IMR-90 (cell line): ENCODE measurements around the gene SCAANT1. TPM values are rescaled to one million over a fixed set of nuclear protein-coding genes. Genes with fewer than 3 reads are reported as not detected.

Experiments
- ATAC-seq: fragments of 200-7000 bp; cut with Tn5 transposase; 2 replicates; pipeline ENCODE4 v1.9.1; 2020; ENCODE audit warnings: low read depth, mild to moderate bottlenecking, moderate library complexity
- BruUV-seq: library from RNA; stranded (reverse); fragments of 400-500 nt; replicated peaks from 2 replicates; lab custom pipeline; 2021; lab: Mats Ljungman, UMichigan
- CTCF ChIA-PET: fragments of 300-600 bp; formaldehyde crosslinking; extraction: SDS; loops from one replicate; lab custom pipeline; 2021; ENCODE audit warnings: antibody characterized with exemption; lab: Yijun Ruan, JAX
- POLR2A ChIA-PET: fragments of 300-600 bp; sonication (Branson Sonifier 250); formaldehyde crosslinking; loops from one replicate; lab custom pipeline; 2022; ENCODE audit warnings: antibody characterized with exemption; ENCODE audit not compliant: unreplicated experiment; lab: Charles Lee
- DNase-seq: peaks from one replicate; pipeline ENCODE4 v3.0.0; 2013
- H2AFZ ChIP-seq: replicated peaks from 2 replicates; pipeline ENCODE3; 2013; ENCODE audit warnings: low read length, mild to moderate bottlenecking; ENCODE audit not compliant: poor library complexity
- H2AK5ac ChIP-seq: 2 replicates; pipeline ENCODE4 v1.6.1; 2013; ENCODE audit warnings: low read depth, low read length, inconsistent platforms
- H2AK9ac ChIP-seq: replicated peaks from 2 replicates; pipeline ENCODE3; 2013; ENCODE audit warnings: mild to moderate bottlenecking, low read depth, low read length, moderate library complexity; ENCODE audit not compliant: poor library complexity
- H2BK120ac ChIP-seq: 2 replicates; pipeline ENCODE4 v1.6.1; 2013; ENCODE audit warnings: low read depth, low read length, inconsistent platforms
- H2BK15ac ChIP-seq: 3 replicates; pipeline ENCODE4 v1.6.1; 2013; ENCODE audit warnings: low read depth, low read length, inconsistent platforms
- H2BK20ac ChIP-seq: 2 replicates; pipeline ENCODE4 v1.6.1; 2013; ENCODE audit warnings: low read depth, mild to moderate bottlenecking, inconsistent platforms, low read length, moderate library complexity
- H2BK5ac ChIP-seq: 2 replicates; pipeline ENCODE4 v1.6.1; 2013; ENCODE audit warnings: mild to moderate bottlenecking, low read depth, low read length, inconsistent platforms; ENCODE audit not compliant: poor library complexity, severe bottlenecking
- H3K14ac ChIP-seq: replicated peaks from 2 replicates; pipeline ENCODE4 v1.6.1; 2013; ENCODE audit warnings: low read depth, low read length, inconsistent platforms
- H3K18ac ChIP-seq: 2 replicates; pipeline ENCODE4 v1.6.1; 2013; ENCODE audit warnings: low read depth, low read length, control low read depth
- H3K23ac ChIP-seq: 2 replicates; pipeline ENCODE4 v1.6.1; 2013; ENCODE audit warnings: low read depth, low read length, inconsistent platforms
- H3K27ac ChIP-seq: 2 replicates; pipeline ENCODE4 v1.5.1; 2013; ENCODE audit warnings: mild to moderate bottlenecking, control low read depth, low read length; ENCODE audit not compliant: insufficient read depth
- H3K27me3 ChIP-seq: 2 replicates; pipeline ENCODE4 v1.6.1; 2013; ENCODE audit warnings: low read length; ENCODE audit not compliant: control insufficient read depth, insufficient read depth
- H3K36me3 ChIP-seq: 2 replicates; pipeline ENCODE4 v1.6.1; 2013; ENCODE audit warnings: low read length, mixed read lengths; ENCODE audit not compliant: control insufficient read depth, insufficient read depth
- H3K4ac ChIP-seq: 2 replicates; pipeline ENCODE4 v1.6.1; 2013; ENCODE audit warnings: low read depth, low read length, inconsistent platforms
- H3K4me1 ChIP-seq: 2 replicates; pipeline ENCODE4 v1.6.1; 2013; ENCODE audit warnings: low read length, mixed read lengths; ENCODE audit not compliant: control insufficient read depth, insufficient read depth
- H3K4me2 ChIP-seq: 2 replicates; pipeline ENCODE4 v1.6.1; 2013; ENCODE audit warnings: low read depth, mild to moderate bottlenecking, control low read depth, low read length, moderate library complexity
- H3K4me3 ChIP-seq: 2 replicates; pipeline ENCODE4 v1.5.1; 2013; ENCODE audit warnings: low read depth, mild to moderate bottlenecking, control low read depth, low read length, moderate library complexity; ENCODE audit not compliant: insufficient read depth
- H3K56ac ChIP-seq: 2 replicates; pipeline ENCODE4 v1.6.1; 2013; ENCODE audit warnings: low read length, inconsistent platforms; ENCODE audit not compliant: insufficient read depth; ENCODE audit errors: extremely low read depth
- H3K79me1 ChIP-seq, 2 experiments: 2 replicates each; pipeline ENCODE4 v1.6.1; 2013; ENCODE audit warnings: low read length in 2 of 2, inconsistent platforms in 1 of 2, low read depth in 1 of 2
- H3K9ac ChIP-seq: 2 replicates; pipeline ENCODE4 v1.6.1; 2013; ENCODE audit warnings: low read depth, low read length, control low read depth
- H3K9me1 ChIP-seq: 2 replicates; pipeline ENCODE4 v1.6.1; 2013; ENCODE audit warnings: low read length, inconsistent platforms; ENCODE audit not compliant: insufficient read depth
- H3K9me3 ChIP-seq: 2 replicates; pipeline ENCODE4 v1.6.1; 2013; ENCODE audit warnings: low read length; ENCODE audit not compliant: control insufficient read depth, insufficient read depth
- H4K20me1 ChIP-seq: 2 replicates; pipeline ENCODE4 v1.6.1; 2013; ENCODE audit warnings: low read length, inconsistent platforms; ENCODE audit not compliant: insufficient read depth
- H4K5ac ChIP-seq: 2 replicates; pipeline ENCODE4 v1.6.1; 2013; ENCODE audit warnings: mild to moderate bottlenecking, low read depth, low read length, control low read depth
- H4K8ac ChIP-seq, 2 experiments: 2 replicates each; pipeline ENCODE4 v1.6.1; 2013; ENCODE audit warnings: low read depth in 2 of 2, low read length in 2 of 2, control low read depth in 1 of 2, inconsistent platforms in 1 of 2
- H4K91ac ChIP-seq: 2 replicates; pipeline ENCODE4 v1.6.1; 2013; ENCODE audit warnings: low read depth, low read length, inconsistent platforms; ENCODE audit not compliant: insufficient read depth
- FOS ChIP-seq: fragments of 150-350 bp; IDR thresholded peaks from 2 replicates; pipeline ENCODE4 v1.6.1; 2016; ENCODE audit warnings: low read depth, low read length
- MAFK ChIP-seq: IDR thresholded peaks from 2 replicates; pipeline ENCODE4 v1.6.1; 2012; ENCODE audit warnings: low read depth, low read length, improper control_type of control experiment
- SMC3 ChIP-seq: fragments of 150-350 bp; IDR thresholded peaks from 2 replicates; pipeline ENCODE4 v1.6.1; 2016; ENCODE audit warnings: low read depth, mild to moderate bottlenecking, antibody characterized with exemption, low read length, moderate library complexity
- WGBS, 2 experiments: methylation state at CpG; one replicate each; pipeline versions ENCODE4 v1.1.5 to v1.1.7; 2013; ENCODE audit warnings: missing lambda C conversion rate in 2 of 2; ENCODE audit not compliant: insufficient read length in 1 of 2; ENCODE audit errors: extremely low coverage in 2 of 2; 5-methylcytosine and 5-hydroxymethylcytosine counted together
- dilution Hi-C: fragments of 300-500 bp; cut with HindIII; formaldehyde crosslinking; loops from one replicate; pipeline ENCODE4 v1.14.3; 2018; ENCODE audit warnings: low sequenced_read_pairs; ENCODE audit not compliant: unreplicated experiment
- in situ Hi-C: fragments of 300-500 bp; cut with MboI; formaldehyde crosslinking; loops from 3 replicates; pipeline ENCODE4 v1.14.3; 2019; ENCODE audit warnings: low sequenced_read_pairs, inconsistent platforms, mixed read lengths
- intact Hi-C: fragments of 100-400 bp; cut with micrococcal nuclease; formaldehyde crosslinking; loops from 2 replicates; pipeline ENCODE4 v1.10.0; 2022
- polyA plus RNA-seq, 3 experiments: library from polyadenylated mRNA; depleted of rRNA; stranded (reverse); fragments of >200 nt; gene quantifications; 2 replicates each; pipeline ENCODE4 v1.2.3, GENCODE V29; 2012; ENCODE audit warnings: low replicate concordance in 1 of 3
- total RNA-seq: library from RNA; depleted of rRNA; stranded (reverse); fragments of >200 nt; gene quantifications from 2 replicates; pipeline ENCODE4 v1.2.3, GENCODE V29; 2012
- TF ChIP-seq, protein P1 (sequence below): fragments of 150-350 bp; IDR thresholded peaks from 2 replicates; pipeline ENCODE4 v1.6.1; 2016; ENCODE audit warnings: low read depth, mild to moderate bottlenecking, low read length, moderate library complexity, borderline replicate concordance

SCAANT1 gene
- total and polyA plus RNA-seq, 2 of the 4 experiments (the other 2 are of a cell fraction): not detected

DNA sequence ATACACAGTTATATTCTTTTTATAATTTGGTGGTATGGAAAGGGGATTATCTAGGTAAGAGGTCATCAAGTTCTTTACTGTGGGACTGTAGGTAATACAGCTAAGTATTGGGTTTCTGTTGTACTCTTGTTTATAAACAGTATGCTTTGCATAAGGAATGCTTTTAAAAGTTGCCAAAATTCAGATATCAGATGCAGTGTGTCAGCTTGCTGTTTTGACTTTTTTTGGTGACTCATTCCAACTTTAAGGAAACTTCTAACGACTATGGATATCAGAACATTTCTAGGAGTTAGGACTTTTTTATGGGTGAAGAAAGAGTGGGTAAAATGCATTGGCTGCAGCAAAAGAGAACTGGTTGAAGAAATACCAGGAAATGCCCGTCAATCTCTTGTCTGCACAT lies 2.8 kb downstream of the SCAANT1 start:
- H3K9me1 ChIP-seq: no peaks in the 10 kb centered on the region; the same call in 1 of the 2 replicates
- no peak overlapping the region for H2BK15ac ChIP-seq
- H3K18ac ChIP-seq: no peak overlapping the region
- no peak overlapping the region for H2BK120ac ChIP-seq
- no peaks in the 10 kb centered on the region for H3K9me3 ChIP-seq
- intact Hi-C loops (no loop called here), in situ Hi-C loops (no loop called here), dilution Hi-C loops (no loop called here)
- H3K27me3 ChIP-seq: no peaks in the 10 kb centered on the region
- H3K56ac ChIP-seq: no peak overlapping the region
- BruUV-seq: no TSS peak
- WGBS, 2 experiments: no CpG with 5 or more reads among the region's 2 CpGs
- H3K4me3 ChIP-seq: no peak overlapping the region
- TF ChIP-seq MAFK (0 out of 2 replicates have a peak, but pooled peaks have one; percentile 5), FOS (peak; percentile 69), SMC3 (no peak)
- TF ChIP-seq, protein P1, sequence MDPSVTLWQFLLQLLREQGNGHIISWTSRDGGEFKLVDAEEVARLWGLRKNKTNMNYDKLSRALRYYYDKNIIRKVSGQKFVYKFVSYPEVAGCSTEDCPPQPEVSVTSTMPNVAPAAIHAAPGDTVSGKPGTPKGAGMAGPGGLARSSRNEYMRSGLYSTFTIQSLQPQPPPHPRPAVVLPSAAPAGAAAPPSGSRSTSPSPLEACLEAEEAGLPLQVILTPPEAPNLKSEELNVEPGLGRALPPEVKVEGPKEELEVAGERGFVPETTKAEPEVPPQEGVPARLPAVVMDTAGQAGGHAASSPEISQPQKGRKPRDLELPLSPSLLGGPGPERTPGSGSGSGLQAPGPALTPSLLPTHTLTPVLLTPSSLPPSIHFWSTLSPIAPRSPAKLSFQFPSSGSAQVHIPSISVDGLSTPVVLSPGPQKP: no peak
- H3K36me3 ChIP-seq: no peaks in the 10 kb centered on the region
- DNase-seq (peak; percentile 67), ATAC-seq (peak; percentile 3; the same call in 1 of the 2 replicates)
- H2BK20ac ChIP-seq: no peak overlapping the region
- H3K14ac ChIP-seq: no peak overlapping the region
- H3K27ac ChIP-seq: no peak overlapping the region
- peaks cover 15% of the 10 kb centered on the region; the same call in 1 of the 2 replicates for H4K20me1 ChIP-seq
- H2BK5ac ChIP-seq: no peak overlapping the region
- no peak overlapping the region for H2AK5ac ChIP-seq
- no peak overlapping the region for H4K5ac ChIP-seq
- peaks cover 19 to 67% of the 10 kb centered on the region in 2 experiments for H3K79me1 ChIP-seq
- no peak overlapping the region for H2AK9ac ChIP-seq
- no peak overlapping the region for H3K4ac ChIP-seq
- H3K4me2 ChIP-seq: 0 out of 2 replicates have a peak overlapping the region, but pooled peaks have one; percentile 40
- H4K91ac ChIP-seq: no peak overlapping the region
- ChIA-PET CTCF (interaction anchor here (1.1 kb wide), 1 partner anchor 69 kb away, joined by 3 read pairs; no protein-coding TSS in a partner anchor), POLR2A (no interaction called here)
- no peak overlapping the region for H4K8ac ChIP-seq
- no peak overlapping the region for H3K9ac ChIP-seq
- peaks cover 7% of the 10 kb centered on the region for H3K4me1 ChIP-seq
- no peak overlapping the region for H3K23ac ChIP-seq
- H2AFZ ChIP-seq: no peak overlapping the region
